KG1 (cell line): ENCODE data around the gene PRSS50.

Source experiments
- DNase-seq: peaks from one replicate; lab custom pipeline; 2025; lab: John Stamatoyannopoulos, UW

Gene PRSS50

GRCh38 chr3:46725621-46726314, 8.1 kb upstream of the PRSS50 start:
- DNase-seq = no peak

- DNase-seq = no peak
Observed at GRCh38 chr3:46724424-46724823, 6.8 kb upstream of the PRSS50 start.

- DNase-seq = no peak
Observed at GRCh38 chr3:46722443-46722842, 4.8 kb upstream of the PRSS50 start.

- DNase-seq = no peak
Observed at GRCh38 chr3:46721009-46721408, 3.3 kb upstream of the PRSS50 start.

- no peak for DNase-seq
Observed at GRCh38 chr3:46719735-46720271, 2.1 kb upstream of the PRSS50 start.

GRCh38 chr3:46719044-46719565, 1.4 kb upstream of the PRSS50 start:
- DNase-seq = no peak

- DNase-seq = no peak
Observed at GRCh38 chr3:46716461-46717441, 918 bp downstream of the PRSS50 start.

GRCh38 chr3:46715507-46716175, 2.0 kb downstream of the PRSS50 start:
- no peak for DNase-seq

- no peak for DNase-seq
Observed at GRCh38 chr3:46714728-46715506, 2.8 kb downstream of the PRSS50 start.

- DNase-seq = no peak
Observed at GRCh38 chr3:46713898-46714552, 3.6 kb downstream of the PRSS50 start.

- no peak for DNase-seq
Observed at GRCh38 chr3:46713050-46713897, 4.4 kb downstream of the PRSS50 start.

- DNase-seq = no peak
Observed at GRCh38 chr3:46712191-46713049, 5.2 kb downstream of the PRSS50 start.

- DNase-seq = no peak
Observed at GRCh38 chr3:46711760-46712159, 5.9 kb downstream of the PRSS50 start.

- no peak for DNase-seq
Observed at GRCh38 chr3:46711305-46711704, 6.4 kb downstream of the PRSS50 start.

GRCh38 chr3:46710671-46711295, 6.9 kb downstream of the PRSS50 start:
- DNase-seq = no peak

GRCh38 chr3:46710229-46710628, 7.4 kb downstream of the PRSS50 start:
- DNase-seq = no peak

GRCh38 chr3:46709721-46710120, 7.9 kb downstream of the PRSS50 start:
- no peak for DNase-seq

GRCh38 chr3:46709157-46709654, 8.5 kb downstream of the PRSS50 start:
- DNase-seq = no peak
